ENCODE results near the gene SLC22A15.

GRCh38 chr1:116001739-116002487, 25.6 kb downstream of the SLC22A15 start:
- TF ChIP-seq CTCF (IDR thresholded peaks at IDR 0.05) = no peak
- TF ChIP-seq POLR2AphosphoS5 (IDR thresholded peaks at IDR 0.05) = no peak
- no peak for TF ChIP-seq POLR2A (IDR thresholded peaks at IDR 0.05)
